ENCODE measurements around the gene ANKRD28. TPM values are rescaled to one million over a fixed set of nuclear protein-coding genes. Genes with fewer than 3 reads are reported as not detected.

ANKRD28 gene
- total RNA-seq, 2 donors from 2014 or later, result 33.4 to 37.1 TPM

DNA sequence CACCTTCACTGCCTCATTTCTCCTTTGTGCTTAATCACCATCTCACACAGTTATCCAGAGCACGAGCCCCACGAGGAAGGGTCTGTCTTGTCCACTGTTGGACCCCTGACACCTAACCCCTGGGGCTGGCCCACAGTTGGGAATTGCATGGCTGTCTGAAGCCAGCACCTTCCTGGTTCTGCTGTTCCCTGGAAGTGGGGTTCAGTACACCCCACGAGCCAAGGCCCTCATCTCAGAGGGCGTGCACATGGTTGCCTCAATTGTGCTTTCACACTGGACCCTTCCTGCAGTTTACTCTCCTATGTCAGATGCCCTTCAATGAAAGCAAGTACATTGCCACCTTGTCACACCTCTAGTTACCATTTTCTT is 165.6 kb downstream of the ANKRD28 start:
- peaks cover 38% of the 10 kb centered on the region for H3K4me1 Mint-ChIP-seq
- no peaks in the 10 kb centered on the region for H3K27me3 Mint-ChIP-seq (ENCODE audit: insufficient read depth)
- Histone ChIP-seq H3K27ac (ENCODE audit: low read depth, low read length) (no peak overlapping the region), H3K9ac (ENCODE audit: extremely low read depth, low read length, poor library complexity, severe bottlenecking) (no peak overlapping the region), H3K36me3 (ENCODE audit: control insufficient read depth, insufficient read depth, low read length) (no peaks in the 10 kb centered on the region), H3K4me3 (ENCODE audit: low read length) (no peak overlapping the region), H3K4me1 (ENCODE audit: control insufficient read depth, insufficient read depth, low read length) (peaks cover 3% of the 10 kb centered on the region), H3K9me3 (ENCODE audit: control insufficient read depth, low read length) (no peaks in the 10 kb centered on the region), H3K27me3 (ENCODE audit: control insufficient read depth, insufficient read depth, low read length, poor library complexity, severe bottlenecking) (no peaks in the 10 kb centered on the region)
- no peaks in the 10 kb centered on the region for H3K9me3 Mint-ChIP-seq
- TF ChIP-seq CTCF (conservative IDR thresholded peaks at IDR 0.05), result no peak
- H3K4me3 Mint-ChIP-seq, result no peak overlapping the region
- DNase-seq, result no peak
- H3K27ac Mint-ChIP-seq, result peak overlapping the region; percentile 39
- H3K36me3 Mint-ChIP-seq (ENCODE audit: low read depth), result peaks cover 4% of the 10 kb centered on the region
- 95 to 100% methylated on average over 4 of the region's 4 CpGs for WGBS, 2 experiments (ENCODE audit: insufficient coverage in 1 of 2, insufficient read length in 1 of 2)

DNA sequence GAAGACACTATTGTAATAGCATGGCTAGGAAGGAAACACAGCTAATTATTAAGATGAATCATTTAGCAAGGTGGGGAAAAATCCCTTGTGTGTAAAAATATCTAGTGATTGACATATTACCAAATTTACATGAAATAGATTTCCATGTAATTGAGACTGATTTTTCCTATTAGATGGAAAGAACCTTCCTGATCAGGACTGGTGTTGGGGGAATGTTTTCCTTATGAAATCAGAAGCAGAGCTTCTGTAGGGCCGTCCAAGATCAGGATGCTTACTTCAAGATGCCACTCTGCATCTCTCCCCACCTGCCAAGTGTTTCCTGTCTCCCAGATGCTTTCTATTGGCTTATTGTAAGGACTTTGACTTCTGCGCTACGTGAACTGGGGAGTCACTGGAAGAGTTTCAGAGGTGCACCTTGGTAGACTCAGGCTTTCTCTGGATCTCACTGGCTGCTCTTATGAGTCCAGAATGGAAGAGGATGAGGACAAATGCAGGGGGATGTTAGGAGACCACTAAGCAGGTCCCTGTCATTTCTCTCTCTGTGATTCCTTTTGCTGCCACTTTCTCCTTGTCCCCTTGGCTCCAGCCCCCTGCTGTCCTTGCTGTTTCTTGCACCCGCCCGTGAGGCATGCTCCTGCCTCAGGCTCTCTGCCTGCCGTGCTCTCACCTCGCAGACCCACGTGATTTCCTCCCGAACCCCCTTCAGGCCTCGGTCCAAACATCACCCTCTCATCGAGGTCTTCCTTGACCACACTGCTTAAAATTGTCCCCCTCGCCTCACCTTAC is 166.2 kb downstream of the ANKRD28 start:
- no peak overlapping the region for H3K4me3 ChIP-seq (ENCODE audit: low read length)
- H3K27ac Mint-ChIP-seq, result peak overlapping the region; percentile 61
- peak; percentile 45 for TF ChIP-seq CTCF (conservative IDR thresholded peaks at IDR 0.05)
- no peaks in the 10 kb centered on the region for H3K36me3 ChIP-seq (ENCODE audit: control insufficient read depth, insufficient read depth, low read length)
- H3K9me3 ChIP-seq (ENCODE audit: control insufficient read depth, low read length), result no peaks in the 10 kb centered on the region
- H3K4me1 Mint-ChIP-seq, result peaks cover 38% of the 10 kb centered on the region
- H3K36me3 Mint-ChIP-seq (ENCODE audit: low read depth), result peaks cover 4% of the 10 kb centered on the region
- H3K9me3 Mint-ChIP-seq, result no peaks in the 10 kb centered on the region
- H3K4me3 Mint-ChIP-seq, result no peak overlapping the region
- H3K9ac ChIP-seq (ENCODE audit: extremely low read depth, low read length, poor library complexity, severe bottlenecking), result no peak overlapping the region
- 87 to 91% methylated on average over 11 to 12 of the region's 12 CpGs for WGBS, 2 experiments (ENCODE audit: insufficient coverage in 1 of 2, insufficient read length in 1 of 2)
- H3K27me3 ChIP-seq (ENCODE audit: control insufficient read depth, insufficient read depth, low read length, poor library complexity, severe bottlenecking), result no peaks in the 10 kb centered on the region
- H3K4me1 ChIP-seq (ENCODE audit: control insufficient read depth, insufficient read depth, low read length), result peaks cover 3% of the 10 kb centered on the region
- DNase-seq, result no peak
- no peak overlapping the region for H3K27ac ChIP-seq (ENCODE audit: low read depth, low read length)
- H3K27me3 Mint-ChIP-seq (ENCODE audit: insufficient read depth), result no peaks in the 10 kb centered on the region

- Histone ChIP-seq H3K4me3 (ENCODE audit: low read length) (no peak overlapping the region), H3K27ac (ENCODE audit: low read depth, low read length) (no peak overlapping the region), H3K9ac (ENCODE audit: extremely low read depth, low read length, poor library complexity, severe bottlenecking) (no peak overlapping the region), H3K27me3 (ENCODE audit: control insufficient read depth, insufficient read depth, low read length, poor library complexity, severe bottlenecking) (no peaks in the 10 kb centered on the region), H3K4me1 (ENCODE audit: control insufficient read depth, insufficient read depth, low read length) (no peaks in the 10 kb centered on the region), H3K36me3 (ENCODE audit: control insufficient read depth, insufficient read depth, low read length) (no peaks in the 10 kb centered on the region), H3K9me3 (ENCODE audit: control insufficient read depth, low read length) (no peaks in the 10 kb centered on the region)
- Mint-ChIP-seq H3K36me3 (ENCODE audit: low read depth) (peaks cover 4% of the 10 kb centered on the region), H3K27me3 (ENCODE audit: insufficient read depth) (no peaks in the 10 kb centered on the region), H3K9me3 (no peaks in the 10 kb centered on the region), H3K4me1 (peaks cover 35% of the 10 kb centered on the region), H3K4me3 (no peak overlapping the region), H3K27ac (no peak overlapping the region)
- 59 to 61% methylated on average over 8 of the region's 8 CpGs for WGBS, 2 experiments (ENCODE audit: insufficient coverage in 1 of 2, insufficient read length in 1 of 2)
- no peak for DNase-seq
- no peak for TF ChIP-seq CTCF (conservative IDR thresholded peaks at IDR 0.05)
Measured at GRCh38 chr3:15630646-15631350, 167.0 kb downstream of the ANKRD28 start.
